GM10266 (cell line): ENCODE results near the gene MARCHF9.

Experiments used
- DNase-seq: peaks from one replicate; pipeline ENCODE4 v3.0.0; 2012; ENCODE audit errors: extremely low spot score
- CTCF ChIP-seq: IDR thresholded peaks from 2 replicates; pipeline ENCODE4 v1.5.1; 2012; ENCODE audit warnings: mild to moderate bottlenecking, low read depth; ENCODE audit not compliant: control insufficient read depth, insufficient read depth; ENCODE audit errors: missing control alignments

Gene MARCHF9

GRCh38 chr12:57755194-57755453 is 221 bp downstream of the MARCHF9 start:
- DNase-seq: no peak
- TF ChIP-seq CTCF: no peak

GRCh38 chr12:57755454-57756372 is 810 bp downstream of the MARCHF9 start:
- no peak for TF ChIP-seq CTCF

DNA sequence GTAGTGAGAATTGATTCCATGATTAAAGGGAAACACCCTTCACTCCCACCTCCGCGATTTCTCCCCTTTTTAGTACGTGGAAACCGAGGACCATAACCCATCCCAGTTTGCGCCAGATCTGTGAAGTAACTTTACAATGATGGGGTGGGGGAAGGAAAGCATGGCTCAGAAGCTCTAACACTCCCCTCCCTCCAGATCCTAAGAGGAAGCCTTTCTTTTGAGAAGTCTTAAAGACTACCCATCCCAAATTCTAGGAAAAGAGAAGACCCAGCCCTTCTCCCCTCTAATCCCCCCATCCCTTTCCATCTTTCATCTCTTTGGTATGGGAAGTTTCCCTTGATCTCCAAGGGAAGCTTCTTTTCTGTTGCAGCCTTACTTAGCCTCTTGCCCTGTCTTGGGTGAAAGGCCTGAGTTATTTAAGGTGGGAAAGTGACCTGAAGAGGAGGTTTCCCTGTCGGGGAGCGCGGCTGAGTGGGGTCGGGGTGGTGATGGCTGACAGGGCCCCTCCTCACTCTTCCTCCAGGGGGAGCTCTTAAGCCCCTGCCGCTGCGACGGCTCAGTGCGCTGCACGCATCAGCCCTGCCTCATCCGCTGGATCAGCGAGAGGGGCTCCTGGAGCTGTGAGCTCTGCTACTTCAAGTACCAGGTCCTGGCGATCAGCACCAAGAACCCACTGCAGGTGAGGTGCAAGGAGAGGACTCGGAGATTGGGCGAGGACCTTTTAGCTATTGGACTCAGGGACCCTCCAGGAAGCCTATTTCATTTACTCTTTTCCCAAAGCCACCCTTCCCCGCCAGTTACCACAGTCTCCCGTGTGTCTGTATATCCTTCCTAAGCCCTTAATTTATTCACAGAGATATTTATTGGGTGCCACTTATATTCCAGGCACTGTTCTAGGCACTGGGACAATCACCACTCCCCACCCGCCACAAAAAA is 1.8 kb downstream of the MARCHF9 start:
- DNase-seq: peak; percentile 89
- peak; percentile 92 for TF ChIP-seq CTCF

More at GRCh38 chr12:57755454-57756372, 810 bp downstream of the MARCHF9 start:
- no peak for DNase-seq

- TF ChIP-seq CTCF: no peak
- DNase-seq: no peak
These were observed 2.9 kb downstream of the MARCHF9 start for GRCh38 chr12:57757771-57758170.

DNA sequence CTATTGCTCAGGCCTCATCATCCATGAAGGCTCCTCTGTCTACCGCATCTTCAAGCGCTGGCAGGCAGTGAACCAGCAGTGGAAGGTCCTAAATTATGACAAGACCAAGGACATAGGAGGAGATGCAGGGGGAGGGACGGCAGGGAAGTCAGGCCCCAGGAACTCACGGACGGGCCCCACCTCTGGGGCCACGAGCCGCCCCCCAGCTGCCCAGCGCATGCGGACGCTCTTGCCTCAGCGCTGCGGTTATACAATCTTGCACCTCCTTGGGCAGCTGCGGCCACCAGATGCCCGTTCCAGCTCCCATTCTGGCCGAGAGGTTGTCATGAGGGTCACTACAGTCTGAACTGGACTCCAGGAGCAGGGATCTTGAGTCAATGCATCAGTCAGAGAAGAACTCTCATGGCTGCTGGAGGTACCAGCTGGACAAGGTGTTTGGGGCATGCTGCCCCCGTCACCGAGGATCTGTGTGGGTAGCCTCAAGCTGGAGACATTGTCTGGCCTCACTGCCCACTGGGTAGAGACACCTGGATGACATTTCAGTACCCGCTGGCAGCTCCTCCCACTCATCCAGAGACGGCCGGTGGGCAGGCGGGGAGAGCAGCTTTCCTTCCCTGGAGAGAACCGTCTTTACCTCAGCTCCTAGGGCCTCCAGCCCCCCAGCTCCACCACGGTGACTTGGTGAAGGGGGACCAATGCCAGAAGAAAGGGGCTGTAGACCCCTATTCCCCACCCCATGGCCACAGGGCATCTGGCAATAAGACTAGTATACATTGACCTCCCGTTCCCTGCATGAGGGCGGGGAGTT is 3.9 kb downstream of the MARCHF9 start:
- no peak for DNase-seq

More for the DNA sequence above, 3.9 kb downstream of the MARCHF9 start:
- no peak for TF ChIP-seq CTCF
